ENCODE results near the gene CLEC3B. TPM values are rescaled to one million over a fixed set of nuclear protein-coding genes. Genes with fewer than 3 reads are reported as not detected.

The CLEC3B gene, protein sequence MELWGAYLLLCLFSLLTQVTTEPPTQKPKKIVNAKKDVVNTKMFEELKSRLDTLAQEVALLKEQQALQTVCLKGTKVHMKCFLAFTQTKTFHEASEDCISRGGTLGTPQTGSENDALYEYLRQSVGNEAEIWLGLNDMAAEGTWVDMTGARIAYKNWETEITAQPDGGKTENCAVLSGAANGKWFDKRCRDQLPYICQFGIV
- total RNA-seq, result not detected in 2 replicates

DNA sequence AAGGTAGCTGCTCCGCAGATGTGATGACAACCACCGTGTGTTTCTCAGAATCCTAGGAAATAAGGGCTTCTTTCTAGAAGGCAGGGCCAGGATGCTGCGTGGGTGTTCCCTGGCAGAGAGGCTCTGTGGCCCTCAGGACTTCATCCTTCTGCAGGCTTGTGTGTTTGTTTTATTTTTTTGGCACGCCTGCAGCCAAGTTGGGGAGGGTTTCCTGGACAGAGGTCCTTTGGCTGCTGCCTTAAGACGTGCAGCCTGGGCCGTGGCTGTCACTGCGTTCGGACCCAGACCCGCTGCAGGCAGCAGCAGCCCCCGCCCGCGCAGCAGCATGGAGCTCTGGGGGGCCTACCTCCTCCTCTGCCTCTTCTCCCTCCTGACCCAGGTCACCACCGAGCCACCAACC, at the start of gene CLEC3B:
Gene CLEC3B, plus strand, starts transcription at position 266 of the 400 bp plus-strand sequence. Its CDS starts 60 bp downstream, at position 326.

Other genes with a start within 250 kb of the CLEC3B start
- gene TMEM42, start 164.4 kb upstream of the CLEC3B start, total RNA-seq, result 28.5 and 34.2 TPM in 2 replicates
- gene TGM4, start 151.7 kb upstream of the CLEC3B start, total RNA-seq, result 0.08 and 0.16 TPM in 2 replicates
- 58.7 and 69.9 TPM in 2 replicates for gene ZDHHC3, start 50.1 kb upstream of the CLEC3B start, total RNA-seq
- 57.0 and 97.4 TPM in 2 replicates for gene EXOSC7, start 50.1 kb upstream of the CLEC3B start, total RNA-seq
- 94.4 and 155 TPM in 2 replicates for gene CDCP1, start 120.1 kb downstream of the CLEC3B start, total RNA-seq
- 3.0 and 4.3 TPM in 2 replicates for gene TMEM158, start 200.0 kb downstream of the CLEC3B start, total RNA-seq